ENCODE results near the gene APOL5. TPM values are rescaled to one million over a fixed set of nuclear protein-coding genes. Genes with fewer than 3 reads are reported as not detected.

APOL5 gene
- total and polyA plus RNA-seq, 10 of the 15 experiments (the other 5 are each of a cell fraction or from before 2014, with no cell fraction given) = not detected

- FAIRE-seq (no peak), DNase-seq (ENCODE audit: low read depth, low spot score) (no peak), ATAC-seq (no peak)
- 43% methylated on average over 7 of the region's 7 CpGs for WGBS (ENCODE audit: insufficient coverage, insufficient replicate concordance, low lambda C conversion rate, missing lambda C conversion rate)
- Histone ChIP-seq H3K36me3 (ENCODE audit: control insufficient read depth in 2 of 2, insufficient read depth in 2 of 2, low read length in 1 of 2) (no peaks in the 10 kb centered on the region), H3K9me3 (replicated peaks; ENCODE audit: control insufficient read depth, insufficient read depth, low read length) (no peaks in the 10 kb centered on the region), H3K27me3 (replicated peaks in 1 of 2; ENCODE audit: control insufficient read depth in 2 of 2, insufficient read depth in 2 of 2, low read length in 1 of 2) (peaks cover 0 to 4% of the 10 kb centered on the region in 2 experiments; a peak in 3 of 4 replicates), H4K20me1 (ENCODE audit: control insufficient read depth, insufficient read depth) (no peaks in the 10 kb centered on the region), H3K4me2 (ENCODE audit: control insufficient read depth, insufficient read depth) (no peak overlapping the region), H3K4me3 (no peak overlapping the region), H3K9ac (ENCODE audit: control insufficient read depth, insufficient read depth, low read length) (no peak overlapping the region), H3K27ac (ENCODE audit: control insufficient read depth, insufficient read depth) (no peak overlapping the region), H2AFZ (ENCODE audit: control insufficient read depth, low read depth, low read length) (no peak overlapping the region), H3K79me2 (ENCODE audit: control insufficient read depth, insufficient read depth, low read length) (no peaks in the 10 kb centered on the region), H3K4me1 (ENCODE audit: control insufficient read depth, insufficient read depth, low read length) (no peaks in the 10 kb centered on the region)
- in situ Hi-C loops (cut with MboI) = no loop called here
- SMC1A ChIA-PET (ENCODE audit: uncharacterized antibody, unreplicated experiment) = no interaction called here
- intact Hi-C loops (cut with micrococcal nuclease; ENCODE audit: unreplicated experiment) = no loop called here
- RAD21 ChIA-PET (ENCODE audit: unreplicated experiment) = no interaction called here
- POLR2A ChIA-PET = no interaction called here
- CTCF ChIA-PET = no interaction called here
- BruUV-seq (replicated peaks) = no TSS peak
- no peak for TF ChIP-seq ATF7 (IDR thresholded peaks at IDR 0.05; ENCODE audit: low read depth)
- no peak for TF ChIP-seq ZNF24 (IDR thresholded peaks at IDR 0.05)
- TF ChIP-seq RAD21 (IDR thresholded peaks at IDR 0.05; ENCODE audit: insufficient read depth, low read depth, low read length) = no peak
- no peak for TF ChIP-seq PKNOX1 (IDR thresholded peaks at IDR 0.05)
- no peak for TF ChIP-seq SUPT20H (IDR thresholded peaks at IDR 0.05; ENCODE audit: borderline replicate concordance, control insufficient read depth, low read depth, low read length)
- no peak for TF ChIP-seq CBX5 (IDR thresholded peaks at IDR 0.05; ENCODE audit: low read depth)
- TF ChIP-seq CBX3 (IDR thresholded peaks at IDR 0.05; ENCODE audit: borderline replicate concordance, low read depth) = no peak
- TF ChIP-seq EED (IDR thresholded peaks at IDR 0.05; ENCODE audit: low read depth) = no peak
- TF ChIP-seq MEF2B (IDR thresholded peaks at IDR 0.05; ENCODE audit: partially characterized antibody, poor library complexity, severe bottlenecking) = no peak
- no peak for TF ChIP-seq POLR2AphosphoS2 (IDR thresholded peaks at IDR 0.05; ENCODE audit: low read depth, low read length)
- TF ChIP-seq FOXK2 (IDR thresholded peaks at IDR 0.05) = no peak
- no peak for TF ChIP-seq SMARCA5 (IDR thresholded peaks at IDR 0.05)
- no peak for TF ChIP-seq BCL11A (IDR thresholded peaks at IDR 0.05; ENCODE audit: low read depth, low read length)
- TF ChIP-seq HSF1 (IDR thresholded peaks at IDR 0.05; ENCODE audit: low read depth, low read length) = no peak
- TF ChIP-seq ZNF687 (IDR thresholded peaks at IDR 0.05) = no peak
Observed at GRCh38 chr22:35733791-35734516, 16.3 kb downstream of the APOL5 start.

Data from GM12878 (cell line).